GM12874 (cell line): ENCODE results near the gene RFXAP.

Source experiments
- CTCF ChIP-seq: IDR thresholded peaks from 2 replicates; pipeline ENCODE4 v1.5.1; 2011; ENCODE audit warnings: low read depth, mild to moderate bottlenecking, control low read depth, low read length, moderate library complexity; ENCODE audit not compliant: insufficient read depth

Gene RFXAP

DNA sequence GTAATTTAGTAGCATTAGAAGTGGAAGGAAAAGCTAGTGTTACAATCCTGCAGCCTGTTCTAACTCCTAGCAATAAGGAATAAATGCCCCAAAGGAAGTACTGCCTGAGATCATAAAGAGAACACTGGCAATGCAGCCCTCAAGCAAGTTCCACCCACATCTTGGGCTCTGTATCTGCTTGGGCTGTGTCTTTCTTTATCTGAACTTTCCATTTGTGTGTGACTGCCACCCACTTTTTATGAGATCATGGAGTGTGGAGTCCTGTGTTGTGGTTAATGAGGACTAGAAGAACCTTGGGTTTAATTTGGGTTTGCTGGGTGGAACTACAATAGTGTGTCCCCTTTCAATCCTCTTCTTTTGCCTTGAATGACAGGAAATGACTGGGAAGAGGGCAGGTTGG is 38.2 kb downstream of the RFXAP start:
- TF ChIP-seq CTCF = no peak

DNA sequence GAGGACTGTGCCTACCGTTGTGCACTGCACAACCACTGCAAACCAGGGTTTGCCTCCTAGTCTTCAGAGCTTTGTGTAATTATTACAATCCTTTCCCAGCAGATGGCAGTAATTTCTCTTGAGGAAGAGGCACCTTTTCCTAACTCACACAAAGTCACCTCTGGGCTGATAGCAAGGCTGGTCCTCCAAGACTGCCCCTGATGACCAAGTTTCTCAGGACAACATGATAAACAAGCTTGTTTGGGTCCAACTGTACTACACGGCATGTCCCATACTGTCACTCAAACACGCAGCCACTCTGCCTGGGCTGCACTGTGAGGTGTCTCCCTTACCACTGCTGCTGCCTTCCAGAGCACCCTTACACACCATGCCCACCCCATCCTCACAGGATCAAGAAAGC is 39.3 kb downstream of the RFXAP start:
- peak; percentile 43; the same call in 1 of the 2 replicates for TF ChIP-seq CTCF

- no peak for TF ChIP-seq CTCF
These were observed 40.2 kb downstream of the RFXAP start for GRCh38 chr13:36859259-36859658.

DNA sequence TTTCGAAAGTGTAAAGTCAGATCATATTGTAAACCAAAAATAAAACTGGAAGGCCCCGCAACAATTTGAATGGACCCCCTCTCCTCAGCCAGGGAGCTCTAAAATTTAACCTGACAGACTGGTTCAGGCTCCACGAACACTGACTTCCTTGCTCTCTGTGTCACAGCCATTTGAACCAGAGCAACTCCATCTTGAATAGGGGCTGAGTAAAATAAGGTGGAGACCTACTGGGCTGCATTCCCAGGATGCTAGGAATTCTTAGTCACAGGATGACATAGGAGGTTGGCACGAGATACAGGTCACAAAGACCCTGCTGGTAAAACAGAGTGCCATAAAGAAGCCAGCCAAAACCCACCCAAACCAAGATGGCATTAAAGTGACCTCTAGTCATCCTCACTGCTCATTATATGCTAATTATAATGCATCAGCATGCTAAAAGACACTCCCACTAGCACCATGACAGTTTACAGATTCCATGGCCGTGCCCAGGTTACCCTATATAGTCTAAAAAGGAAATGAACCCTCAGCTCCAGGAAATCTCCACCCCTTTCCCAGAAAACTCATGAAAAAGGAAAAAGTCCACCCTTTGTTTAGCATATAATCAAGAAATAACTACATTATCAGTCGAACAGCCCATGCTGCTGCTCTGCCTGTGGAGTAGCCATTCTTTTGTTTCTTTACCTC is 43.1 kb downstream of the RFXAP start:
- no peak for TF ChIP-seq CTCF

GRCh38 chr13:36862722-36863121 is 43.7 kb downstream of the RFXAP start:
- no peak for TF ChIP-seq CTCF

DNA sequence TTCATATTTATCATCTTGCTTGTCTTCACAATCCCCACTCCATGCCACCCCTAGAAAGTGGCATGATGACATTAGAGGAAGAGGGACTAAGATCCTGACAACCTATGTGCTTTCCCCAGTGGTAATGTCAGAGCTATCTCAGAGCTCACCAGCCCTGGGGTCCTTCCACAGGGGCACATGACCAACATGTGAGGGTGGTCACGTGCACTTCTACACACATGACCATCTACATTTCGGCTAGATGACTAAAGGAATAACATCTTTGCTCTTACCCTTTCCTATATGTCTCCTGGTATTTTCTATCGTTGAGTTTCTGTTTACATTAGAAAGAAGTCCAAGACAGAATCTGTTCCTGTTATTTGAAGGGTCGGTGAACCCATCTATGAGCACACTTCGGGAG is 46.2 kb downstream of the RFXAP start:
- no peak for TF ChIP-seq CTCF

DNA sequence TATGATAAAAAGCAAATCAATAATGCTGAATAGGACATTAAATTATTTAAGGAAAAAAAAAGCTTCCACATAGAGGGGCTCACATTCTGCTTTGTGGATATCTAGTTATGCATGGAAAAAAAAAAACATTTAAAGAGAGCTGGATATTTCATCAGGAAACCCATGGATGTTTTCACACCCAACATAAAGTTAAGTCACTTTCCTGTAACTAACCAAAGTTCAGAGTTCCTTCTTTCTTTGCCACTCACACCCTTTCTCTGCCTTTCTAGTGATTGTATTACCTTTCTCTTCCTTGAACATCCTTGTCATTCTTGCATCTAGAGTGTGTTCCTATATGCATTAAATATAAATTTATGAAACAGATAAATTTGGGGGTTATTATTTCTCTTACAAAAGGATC is 47.2 kb downstream of the RFXAP start:
- no peak for TF ChIP-seq CTCF
